ENCODE measurements around the gene FBXO38.
A peak's percentile ranks its signal among the peaks of the same experiment; 100 is the strongest.
"Not testable (repeated sequence)": the region's sequence is repeated elsewhere in the genome, so short reads cannot be mapped to it uniquely, and the experiment has no call there.

Gene FBXO38

GRCh38 chr5:148437249-148437648 lies 53.5 kb downstream of the FBXO38 start:
- no peak for DNase-seq

- no peak for DNase-seq
Measured at GRCh38 chr5:148438933-148439332, 55.2 kb downstream of the FBXO38 start.

GRCh38 chr5:148443241-148443640 lies 59.5 kb downstream of the FBXO38 start:
- DNase-seq, result no peak

- DNase-seq, result peak; percentile 72
Measured at GRCh38 chr5:148443998-148444397, 60.2 kb downstream of the FBXO38 start.

- DNase-seq, result no peak
Measured at GRCh38 chr5:148445578-148445977, 61.8 kb downstream of the FBXO38 start.

- DNase-seq, result no peak
Measured at GRCh38 chr5:148446611-148447010, 62.9 kb downstream of the FBXO38 start.

GRCh38 chr5:148452499-148453193 lies 68.9 kb downstream of the FBXO38 start:
- DNase-seq, result no peak

- no peak for DNase-seq
Measured at GRCh38 chr5:148454576-148454975, 70.8 kb downstream of the FBXO38 start.

GRCh38 chr5:148455185-148455584 lies 71.4 kb downstream of the FBXO38 start:
- no peak for DNase-seq

- DNase-seq, result peak; percentile 49
Measured at GRCh38 chr5:148457183-148457620, 73.4 kb downstream of the FBXO38 start.

GRCh38 chr5:148458036-148458888 lies 74.5 kb downstream of the FBXO38 start:
- DNase-seq, result no peak

- DNase-seq, result no peak
Measured at GRCh38 chr5:148459669-148460068, 75.9 kb downstream of the FBXO38 start.

GRCh38 chr5:148465381-148466235 lies 81.8 kb downstream of the FBXO38 start:
- no peak for DNase-seq

GRCh38 chr5:148466236-148466580 lies 82.5 kb downstream of the FBXO38 start:
- DNase-seq, result no peak

GRCh38 chr5:148467958-148468357 lies 84.2 kb downstream of the FBXO38 start:
- DNase-seq, result no peak

- not testable (repeated sequence) for DNase-seq
Measured at GRCh38 chr5:148468746-148469145, 85.0 kb downstream of the FBXO38 start.

GRCh38 chr5:148469501-148469935 lies 85.8 kb downstream of the FBXO38 start:
- no peak for DNase-seq

- no peak for DNase-seq
Measured at GRCh38 chr5:148471379-148471778, 87.6 kb downstream of the FBXO38 start.

- no peak for DNase-seq
Measured at GRCh38 chr5:148474025-148474511, 90.3 kb downstream of the FBXO38 start.

- no peak for DNase-seq
Measured at GRCh38 chr5:148476302-148476701, 92.5 kb downstream of the FBXO38 start.

- no peak for DNase-seq
Measured at GRCh38 chr5:148477429-148477828, 93.7 kb downstream of the FBXO38 start.

- DNase-seq, result no peak
Measured at GRCh38 chr5:148482196-148482595, 98.4 kb downstream of the FBXO38 start.
